ENCODE data around the gene DCST2. TPM values are rescaled to one million over a fixed set of nuclear protein-coding genes. Genes with fewer than 3 reads are reported as not detected.

DCST2 gene
- total RNA-seq, 1 donor from 2014 or later, result 0.30 TPM

- Mint-ChIP-seq H3K36me3 (ENCODE audit: low read depth) (no peaks in the 10 kb centered on the region), H3K27me3 (ENCODE audit: low read depth) (no peaks in the 10 kb centered on the region), H3K4me1 (ENCODE audit: low read depth) (peaks cover 4% of the 10 kb centered on the region), H3K4me3 (ENCODE audit: unreplicated experiment) (no peak overlapping the region), H3K27ac (ENCODE audit: unreplicated experiment) (no peak overlapping the region), H3K9me3 (ENCODE audit: low read depth) (no peaks in the 10 kb centered on the region)
- no peak for DNase-seq (ENCODE audit: low spot score)
- TF ChIP-seq CTCF (IDR thresholded peaks at IDR 0.05), result no peak
These were observed 7.0 kb downstream of the DCST2 start for GRCh38 chr1:155026588-155026987.

DNA sequence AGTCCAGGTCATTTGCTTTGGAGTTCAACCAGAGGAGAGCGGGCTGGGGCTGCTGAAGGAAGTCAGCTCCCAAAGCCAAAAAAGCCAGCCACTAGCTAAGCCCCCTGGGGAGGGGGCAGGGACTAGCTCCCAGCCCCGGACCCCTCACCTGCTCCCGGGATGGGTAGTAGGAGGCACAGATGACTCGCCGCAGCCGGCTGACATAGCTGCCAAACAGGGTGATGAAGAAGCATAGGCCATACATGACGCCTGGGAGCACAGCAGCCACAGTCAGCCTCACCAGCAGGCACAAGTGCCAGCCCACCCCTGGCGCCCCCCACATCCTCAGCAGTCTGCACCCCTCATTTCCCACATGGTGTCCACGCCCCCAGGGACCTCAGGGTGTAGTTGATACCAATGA is 7.4 kb downstream of the DCST2 start:
- H3K4me3 Mint-ChIP-seq (ENCODE audit: unreplicated experiment), result no peak overlapping the region
- DNase-seq (ENCODE audit: low spot score), result no peak
- H3K36me3 Mint-ChIP-seq (ENCODE audit: low read depth), result no peaks in the 10 kb centered on the region
- no peaks in the 10 kb centered on the region for H3K27me3 Mint-ChIP-seq (ENCODE audit: low read depth)
- no peak for TF ChIP-seq CTCF (IDR thresholded peaks at IDR 0.05)
- H3K27ac Mint-ChIP-seq (ENCODE audit: unreplicated experiment), result no peak overlapping the region
- H3K9me3 Mint-ChIP-seq (ENCODE audit: low read depth), result no peaks in the 10 kb centered on the region
- H3K4me1 Mint-ChIP-seq (ENCODE audit: low read depth), result peaks cover 4% of the 10 kb centered on the region

DNA sequence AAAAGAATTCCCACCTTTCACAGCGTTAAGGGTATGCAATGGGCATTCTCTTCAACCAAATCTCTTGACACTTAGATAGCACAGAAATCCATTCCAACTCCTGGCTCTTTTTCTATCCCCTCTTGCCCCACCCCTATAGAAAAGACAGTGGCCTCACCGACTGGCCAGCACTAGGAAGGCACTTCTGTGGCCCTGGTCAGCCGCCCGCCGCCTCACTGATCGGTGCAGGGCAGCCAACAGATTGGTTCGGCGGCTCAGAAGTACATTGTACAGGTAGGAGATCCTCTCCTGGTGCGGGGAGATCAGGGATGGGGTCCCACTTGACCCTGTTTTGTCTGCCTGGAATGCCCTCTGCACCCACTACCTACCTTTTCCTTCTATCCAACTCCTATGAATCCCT is 9.3 kb downstream of the DCST2 start:
- Mint-ChIP-seq H3K36me3 (ENCODE audit: low read depth) (no peaks in the 10 kb centered on the region), H3K27me3 (ENCODE audit: low read depth) (no peaks in the 10 kb centered on the region), H3K9me3 (ENCODE audit: low read depth) (no peaks in the 10 kb centered on the region), H3K4me3 (ENCODE audit: unreplicated experiment) (no peak overlapping the region), H3K4me1 (ENCODE audit: low read depth) (peaks cover 4% of the 10 kb centered on the region), H3K27ac (ENCODE audit: unreplicated experiment) (no peak overlapping the region)
- TF ChIP-seq CTCF (IDR thresholded peaks at IDR 0.05), result no peak
- no peak for DNase-seq (ENCODE audit: low spot score)

GRCh38 chr1:155023627-155024026 is 10.0 kb downstream of the DCST2 start:
- TF ChIP-seq CTCF (IDR thresholded peaks at IDR 0.05), result no peak
- Mint-ChIP-seq H3K4me1 (ENCODE audit: low read depth) (peaks cover 9% of the 10 kb centered on the region), H3K27ac (ENCODE audit: unreplicated experiment) (no peak overlapping the region), H3K27me3 (ENCODE audit: low read depth) (no peaks in the 10 kb centered on the region), H3K4me3 (ENCODE audit: unreplicated experiment) (no peak overlapping the region), H3K9me3 (ENCODE audit: low read depth) (no peaks in the 10 kb centered on the region), H3K36me3 (ENCODE audit: low read depth) (no peaks in the 10 kb centered on the region)
- no peak for DNase-seq (ENCODE audit: low spot score)

- no peaks in the 10 kb centered on the region for H3K27me3 Mint-ChIP-seq (ENCODE audit: low read depth)
- H3K27ac Mint-ChIP-seq (ENCODE audit: unreplicated experiment), result no peak overlapping the region
- H3K9me3 Mint-ChIP-seq (ENCODE audit: low read depth), result no peaks in the 10 kb centered on the region
- no peak for DNase-seq (ENCODE audit: low spot score)
- H3K4me3 Mint-ChIP-seq (ENCODE audit: unreplicated experiment), result no peak overlapping the region
- H3K4me1 Mint-ChIP-seq (ENCODE audit: low read depth), result peaks cover 11% of the 10 kb centered on the region
- H3K36me3 Mint-ChIP-seq (ENCODE audit: low read depth), result no peaks in the 10 kb centered on the region
- TF ChIP-seq CTCF (IDR thresholded peaks at IDR 0.05), result no peak
These were observed 10.7 kb downstream of the DCST2 start for GRCh38 chr1:155022927-155023236.

Data from chondrocyte (in vitro differentiated cells).